Hematopoietic multipotent progenitor cell treated with erythropoietin and hydrocortisone succinate and interleukin-3 and kit ligand, for 17 days (in vitro differentiated cells): ENCODE results near the gene PACRG.

ENCODE experiments used
- DNase-seq: peaks from one replicate; pipeline ENCODE4 v3.0.0-alpha.2; 2015; ENCODE audit warnings: low spot score

PACRG gene

DNA sequence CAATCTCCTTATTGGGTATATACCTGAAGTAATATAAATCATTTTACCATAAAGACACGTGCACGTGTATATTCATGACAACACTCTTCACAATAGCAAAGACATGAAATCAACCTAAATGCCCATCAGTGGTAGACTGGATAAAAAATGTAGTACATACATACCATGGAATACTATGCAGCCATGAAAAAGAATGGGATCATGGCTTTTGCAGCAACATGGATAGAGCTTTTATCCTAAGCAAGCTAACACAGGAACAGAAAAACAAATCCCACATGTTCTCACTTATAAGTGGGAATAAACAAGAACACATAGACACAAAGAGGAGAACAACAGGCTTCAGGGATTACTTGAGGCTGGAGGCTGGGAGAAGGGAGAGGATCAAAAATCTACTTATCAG, 478.4 kb downstream of the PACRG start:
- DNase-seq, result no peak

- no peak for DNase-seq
Observed at GRCh38 chr6:163207431-163208383, 479.9 kb downstream of the PACRG start.

DNA sequence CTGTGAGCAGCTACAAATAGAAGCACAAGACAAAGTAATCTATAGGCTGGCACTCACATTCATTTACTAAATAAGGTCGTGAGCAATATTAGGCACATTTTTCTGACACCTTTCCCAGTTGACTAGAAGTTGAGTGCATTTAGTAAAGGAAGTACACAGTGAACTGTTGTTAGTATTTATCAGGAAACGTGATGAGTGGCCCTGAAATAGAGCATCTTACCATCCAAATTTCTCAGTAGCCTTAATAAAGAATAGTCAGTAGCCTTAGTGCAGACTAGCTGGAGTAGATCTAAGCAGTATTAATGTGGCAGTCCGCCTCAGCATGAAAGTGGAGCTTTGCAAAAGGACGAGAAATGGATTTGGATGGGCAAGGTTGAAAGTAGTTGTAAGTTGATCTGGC, 481.2 kb downstream of the PACRG start:
- DNase-seq, result no peak

DNA sequence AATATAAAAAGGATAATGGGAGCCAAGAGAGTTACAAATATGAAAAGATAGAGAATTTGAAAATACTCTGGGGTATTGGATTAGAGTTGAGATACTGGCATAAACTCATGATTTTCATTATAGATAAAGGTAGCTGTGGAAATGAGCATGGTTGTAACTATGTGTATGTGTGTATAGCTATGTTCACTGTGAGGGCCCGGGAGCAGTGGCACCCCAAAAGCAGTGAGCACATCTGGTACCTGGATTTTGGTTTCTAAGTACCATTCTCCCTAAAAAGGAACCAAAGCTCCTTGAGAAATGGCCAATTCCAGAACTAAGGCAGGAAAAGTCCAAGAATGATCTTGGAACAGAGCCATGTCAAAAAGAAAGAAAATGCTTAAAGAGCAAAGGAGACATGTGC, 484.3 kb downstream of the PACRG start:
- DNase-seq, result no peak

GRCh38 chr6:163214259-163214658, 486.5 kb downstream of the PACRG start:
- no peak for DNase-seq

GRCh38 chr6:163218361-163218894, 490.7 kb downstream of the PACRG start:
- DNase-seq, result no peak

DNA sequence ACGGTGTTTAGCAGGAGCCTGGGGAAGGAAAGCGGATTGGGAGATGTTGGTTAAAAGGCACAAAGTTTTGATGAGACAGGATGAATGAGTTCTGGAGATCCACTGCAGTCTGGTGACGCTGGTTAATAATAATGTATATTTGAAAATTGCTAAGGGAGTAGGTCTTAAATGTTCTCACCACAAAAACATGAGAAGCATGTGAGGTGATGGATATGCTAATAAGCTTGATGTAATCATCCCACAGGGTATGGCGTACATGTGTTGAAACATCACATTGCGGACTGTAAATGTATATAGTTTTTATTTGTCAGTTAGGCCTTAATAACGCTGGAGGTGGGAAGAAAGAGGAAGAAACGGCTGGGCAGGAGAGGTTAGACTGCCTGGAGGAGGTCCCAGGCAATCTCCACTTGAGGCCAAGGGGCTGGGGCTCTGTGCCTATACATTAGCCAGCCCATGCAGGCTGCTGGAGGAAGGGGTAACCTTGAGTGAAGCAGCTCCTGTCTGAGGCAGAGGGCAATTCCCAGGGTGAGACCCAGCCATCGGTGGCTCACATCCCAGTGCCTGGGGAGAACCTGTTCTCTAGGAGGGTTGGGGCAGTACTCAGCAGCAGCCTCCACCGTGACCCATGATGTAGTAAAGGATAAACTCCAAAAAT, 498.5 kb downstream of the PACRG start:
- no peak for DNase-seq

GRCh38 chr6:163226836-163227485, 499.2 kb downstream of the PACRG start:
- DNase-seq, result no peak

- no peak for DNase-seq
Observed at GRCh38 chr6:163228041-163228440, 500.3 kb downstream of the PACRG start.

DNA sequence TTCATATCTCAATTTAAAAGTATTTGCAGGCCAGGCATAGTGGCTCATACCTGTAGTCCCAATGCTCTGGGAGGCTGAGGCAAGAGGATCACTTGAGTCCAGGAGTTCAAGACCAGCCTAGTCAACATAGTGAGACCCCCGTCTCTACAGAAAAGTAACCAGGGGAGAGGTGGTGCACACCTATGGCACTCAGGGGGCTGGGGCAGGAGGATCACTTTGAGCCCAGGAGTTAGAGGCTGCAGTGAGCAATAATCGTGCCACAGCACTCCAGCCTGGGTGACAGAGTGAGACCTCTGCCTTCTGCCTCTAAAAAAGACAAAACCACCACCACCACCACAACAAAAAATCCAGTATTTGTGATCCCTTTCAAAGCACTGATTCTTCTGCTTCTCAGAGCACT, 501.3 kb downstream of the PACRG start:
- no peak for DNase-seq

DNA sequence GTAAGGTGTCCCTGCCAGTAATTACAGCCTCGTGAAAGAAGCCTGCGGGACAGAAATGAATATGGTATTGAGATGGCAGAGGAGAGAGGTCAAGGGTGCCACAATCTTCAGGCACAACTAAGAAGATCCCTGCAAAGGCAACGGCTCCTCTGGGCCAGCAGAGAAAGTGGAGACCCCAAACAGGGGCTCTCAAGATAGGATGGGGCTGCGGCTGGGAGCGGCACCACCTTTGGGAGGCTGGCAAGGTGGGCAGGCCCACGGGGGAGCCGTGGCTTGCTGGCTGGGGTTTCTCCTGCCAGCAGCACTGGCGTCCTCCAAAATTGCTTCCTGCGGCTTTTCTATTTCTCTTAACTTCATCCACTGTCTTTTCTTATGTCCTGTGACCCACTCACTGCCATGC, 503.1 kb downstream of the PACRG start:
- no peak for DNase-seq

- DNase-seq, result no peak
Observed at GRCh38 chr6:163231356-163232014, 503.7 kb downstream of the PACRG start.

GRCh38 chr6:163232015-163232523, 504.3 kb downstream of the PACRG start:
- no peak for DNase-seq

- no peak for DNase-seq
Observed at GRCh38 chr6:163232649-163233048, 504.9 kb downstream of the PACRG start.

- no peak for DNase-seq
Observed at GRCh38 chr6:163237110-163237509, 509.3 kb downstream of the PACRG start.

GRCh38 chr6:163239572-163240340, 512.0 kb downstream of the PACRG start:
- DNase-seq, result no peak

GRCh38 chr6:163240556-163240955, 512.8 kb downstream of the PACRG start:
- no peak for DNase-seq

DNA sequence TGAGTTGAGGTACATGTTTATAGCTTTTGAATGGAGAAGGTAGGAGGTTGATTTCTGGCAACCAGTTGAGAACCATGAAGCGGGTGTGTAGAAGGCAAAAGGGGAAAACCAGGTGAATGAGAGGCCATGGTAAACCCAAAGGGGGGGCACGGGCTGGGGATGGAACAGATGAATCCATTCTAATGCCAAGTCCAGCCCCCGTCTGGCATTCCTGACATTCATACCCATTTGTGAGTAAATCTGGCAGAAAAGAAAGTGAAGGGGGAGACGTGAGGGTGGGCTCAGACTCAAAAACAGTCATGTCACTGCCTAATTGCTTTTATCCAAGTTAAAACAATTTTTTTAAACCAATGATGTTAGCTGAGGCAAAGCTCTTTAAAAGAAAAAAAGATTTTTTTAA, 513.9 kb downstream of the PACRG start:
- no peak for DNase-seq

DNA sequence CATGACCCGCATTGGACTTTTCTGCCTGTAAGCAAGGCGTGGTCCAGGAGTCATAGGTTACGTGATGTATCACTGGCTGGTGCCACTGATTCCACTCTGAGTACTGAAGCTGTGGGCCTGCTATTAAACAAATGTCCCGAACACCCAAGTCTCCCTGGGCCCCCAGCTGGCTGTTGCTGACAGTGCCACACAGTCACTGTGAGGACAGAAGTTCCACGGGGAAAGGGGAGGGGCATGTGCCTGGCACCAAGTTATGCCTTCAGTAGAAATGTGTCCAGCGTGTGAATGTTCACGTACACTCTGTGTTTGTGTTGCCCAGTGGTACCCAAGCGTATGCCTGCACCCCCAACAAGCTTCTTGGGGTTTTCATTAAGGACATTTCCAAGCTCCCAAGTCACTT, 515.3 kb downstream of the PACRG start:
- no peak for DNase-seq

GRCh38 chr6:163243692-163244589, 516.2 kb downstream of the PACRG start:
- no peak for DNase-seq
